Karpas-422 (cell line): ENCODE results near the gene CD276. TPM values are rescaled to one million over a fixed set of nuclear protein-coding genes. Genes with fewer than 3 reads are reported as not detected.

Source experiments
- DNase-seq: peaks from one replicate; pipeline ENCODE4 v3.0.0-alpha.2; 2015
- H2AFZ ChIP-seq: fragments of 200-600 bp; sonication (generic); 2 replicates; pipeline ENCODE4 v1.6.1; 2014; ENCODE audit warnings: antibody characterized with exemption, low read length, mixed read lengths
- H3K27ac ChIP-seq: fragments of 200-600 bp; sonication (generic); 2 replicates; pipeline ENCODE4 v1.5.1; 2014; ENCODE audit warnings: mild to moderate bottlenecking, low read length, moderate library complexity
- H3K27me3 ChIP-seq: fragments of 200-600 bp; sonication (generic); 2 replicates; pipeline ENCODE4 v1.6.1; 2014; ENCODE audit warnings: low read length, mixed read lengths
- H3K36me3 ChIP-seq: fragments of 200-600 bp; sonication (generic); 2 replicates; pipeline ENCODE4 v1.6.1; 2014; ENCODE audit warnings: low read length, mixed read lengths; ENCODE audit not compliant: insufficient read depth
- H3K4me1 ChIP-seq: fragments of 200-600 bp; sonication (generic); 2 replicates; pipeline ENCODE4 v1.6.1; 2014; ENCODE audit warnings: mild to moderate bottlenecking, low read length, mixed read lengths
- H3K4me2 ChIP-seq: fragments of 200-600 bp; sonication (generic); 2 replicates; pipeline ENCODE4 v1.6.1; 2014; ENCODE audit warnings: low read length, low read depth, mild to moderate bottlenecking; ENCODE audit not compliant: poor library complexity, severe bottlenecking
- H3K4me3 ChIP-seq: fragments of 200-600 bp; sonication (generic); 2 replicates; pipeline ENCODE4 v1.5.1; 2014; ENCODE audit warnings: mild to moderate bottlenecking, antibody characterized with exemption, low read length, mixed read lengths
- H3K79me2 ChIP-seq: fragments of 200-600 bp; sonication (generic); 2 replicates; pipeline ENCODE4 v1.6.1; 2014; ENCODE audit warnings: mild to moderate bottlenecking, low read length, mixed read lengths
- H3K9ac ChIP-seq: fragments of 200-600 bp; sonication (generic); 2 replicates; pipeline ENCODE4 v1.6.0; 2014; ENCODE audit warnings: low read length
- H3K9me2 ChIP-seq: fragments of 200-600 bp; sonication (generic), shearing (Covaris generic); replicated peaks from 2 replicates; pipeline ENCODE4 v1.6.0; 2014; ENCODE audit warnings: mild to moderate bottlenecking, low read length, moderate library complexity; ENCODE audit not compliant: insufficient read depth
- H3K9me3 ChIP-seq: fragments of 300-700, 200-600 bp; sonication (generic); 2 replicates; pipeline ENCODE4 v1.6.1; 2014; ENCODE audit warnings: low read length, mixed read lengths
- H4K20me1 ChIP-seq: fragments of 200-600 bp; sonication (generic); 2 replicates; pipeline ENCODE4 v1.6.1; 2014; ENCODE audit warnings: mild to moderate bottlenecking, antibody characterized with exemption, low read length, low read depth; ENCODE audit not compliant: insufficient read depth
- total RNA-seq: library from RNA; depleted of rRNA; stranded (reverse); fragments of >200 nt; shearing (Covaris generic); gene quantifications from 2 replicates; pipeline ENCODE4 v1.2.3, GENCODE V29; 2014; ENCODE audit warnings: low replicate concordance

CD276 gene
- total RNA-seq, 1 experiment from 2014 or later: not detected

DNA sequence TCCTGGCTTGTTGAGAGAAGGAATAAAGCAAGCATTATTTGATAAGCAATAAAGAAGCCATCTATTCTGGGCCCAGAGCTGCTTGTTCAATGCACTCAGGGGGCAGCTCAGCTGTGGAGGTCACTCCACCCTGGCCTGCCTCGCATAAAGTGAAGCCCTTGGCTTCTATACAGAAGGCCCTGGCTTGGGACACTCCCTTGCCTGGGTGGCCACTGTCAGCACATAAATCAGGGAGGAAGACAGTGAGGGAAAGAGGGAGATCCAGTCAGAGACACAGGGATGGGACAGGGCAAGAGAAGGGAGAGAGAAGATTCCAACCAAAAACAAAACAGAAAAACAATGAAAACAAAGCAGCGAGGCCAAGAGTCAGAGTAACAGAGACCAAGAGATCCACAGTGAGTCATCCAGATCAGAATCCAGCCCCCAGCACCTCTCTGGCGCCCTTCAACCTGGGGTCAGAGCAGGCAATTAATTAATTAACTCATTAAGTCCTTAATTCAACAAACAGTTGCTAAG lies 57.2 kb downstream of the CD276 start:
- Histone ChIP-seq H2AFZ (no peak overlapping the region), H3K4me2 (no peak overlapping the region), H3K79me2 (no peaks in the 10 kb centered on the region), H3K4me1 (no peaks in the 10 kb centered on the region), H3K27me3 (no peaks in the 10 kb centered on the region; the same call in 1 of the 2 replicates), H4K20me1 (no peaks in the 10 kb centered on the region), H3K9me3 (no peaks in the 10 kb centered on the region), H3K36me3 (no peaks in the 10 kb centered on the region), H3K9me2 (no peaks in the 10 kb centered on the region), H3K4me3 (no peak overlapping the region), H3K27ac (no peak overlapping the region), H3K9ac (no peak overlapping the region)
- no peak for DNase-seq

DNA sequence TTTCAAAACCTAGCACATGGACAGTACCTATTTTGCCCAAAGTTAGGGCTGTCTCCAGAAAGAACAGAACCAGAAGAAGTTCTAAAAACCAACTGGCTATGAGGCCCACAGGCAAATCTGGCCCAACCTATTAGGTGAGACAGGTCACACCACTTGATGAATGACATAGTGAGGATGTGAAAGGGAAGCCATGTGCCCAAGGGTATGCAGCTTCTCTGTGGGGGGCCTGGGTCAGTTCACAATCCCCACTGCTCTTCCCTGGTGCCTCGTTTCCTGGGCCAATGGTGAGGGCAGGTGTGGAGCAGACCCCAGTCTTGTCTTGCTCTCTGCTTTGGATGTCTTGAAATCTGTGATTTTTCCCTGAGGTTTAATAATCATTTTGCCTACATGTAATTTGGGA lies 60.1 kb downstream of the CD276 start:
- no peak overlapping the region for H3K4me3 ChIP-seq
- no peak overlapping the region for H3K9ac ChIP-seq
- no peaks in the 10 kb centered on the region for H3K4me1 ChIP-seq
- H2AFZ ChIP-seq: no peak overlapping the region
- no peak for DNase-seq
- no peaks in the 10 kb centered on the region for H4K20me1 ChIP-seq
- H3K27me3 ChIP-seq: no peaks in the 10 kb centered on the region; the same call in 1 of the 2 replicates
- no peaks in the 10 kb centered on the region for H3K79me2 ChIP-seq
- H3K9me2 ChIP-seq: no peaks in the 10 kb centered on the region
- H3K9me3 ChIP-seq: no peaks in the 10 kb centered on the region
- no peak overlapping the region for H3K27ac ChIP-seq
- H3K36me3 ChIP-seq: no peaks in the 10 kb centered on the region
- no peak overlapping the region for H3K4me2 ChIP-seq

DNA sequence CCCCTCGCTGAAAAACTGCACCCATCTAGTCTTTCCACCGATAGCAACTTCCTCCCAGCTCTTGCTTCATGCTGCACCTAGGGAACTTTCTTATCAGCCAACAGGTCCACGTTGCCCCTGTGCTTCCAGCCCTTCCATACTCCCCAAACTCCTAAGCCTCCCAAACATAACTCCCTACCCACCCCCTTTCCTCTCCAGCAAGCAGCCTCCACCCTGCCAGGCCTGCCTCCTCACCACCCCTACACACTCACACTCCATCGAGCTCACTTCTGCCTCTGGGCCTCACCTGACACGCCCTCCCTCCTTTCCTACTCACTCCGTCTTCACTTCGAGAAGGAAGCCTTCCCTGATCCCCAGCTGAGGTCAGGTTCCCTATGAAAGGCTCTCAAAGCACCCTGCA lies 60.9 kb downstream of the CD276 start:
- no peaks in the 10 kb centered on the region for H3K79me2 ChIP-seq

DNA sequence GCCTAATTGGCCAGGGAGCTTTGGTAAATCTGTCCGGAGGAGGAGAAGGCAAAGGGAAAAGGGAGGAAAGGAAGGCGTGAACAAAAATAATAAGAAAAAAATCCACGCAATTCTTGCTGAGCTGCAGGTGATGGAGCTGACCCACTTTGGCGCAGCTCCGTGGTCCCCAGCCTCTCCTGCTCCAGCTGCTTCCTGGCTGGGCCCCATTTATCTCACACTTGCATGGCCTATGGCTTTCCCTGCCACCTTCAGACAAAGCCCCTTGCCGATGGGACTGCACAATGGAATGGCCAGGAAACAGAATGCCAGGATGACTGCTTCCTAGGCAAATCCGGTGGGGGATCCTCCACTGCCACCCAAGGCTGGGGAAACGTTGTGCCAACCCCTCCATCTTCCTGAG lies 62.1 kb downstream of the CD276 start:
- no peaks in the 10 kb centered on the region for H3K9me2 ChIP-seq
- H2AFZ ChIP-seq: no peak overlapping the region
- H4K20me1 ChIP-seq: no peaks in the 10 kb centered on the region
- no peak for DNase-seq
- no peaks in the 10 kb centered on the region for H3K4me1 ChIP-seq
- H3K36me3 ChIP-seq: no peaks in the 10 kb centered on the region
- no peak overlapping the region for H3K27ac ChIP-seq
- H3K4me3 ChIP-seq: no peak overlapping the region
- H3K27me3 ChIP-seq: no peaks in the 10 kb centered on the region; the same call in 1 of the 2 replicates
- no peak overlapping the region for H3K4me2 ChIP-seq
- no peak overlapping the region for H3K9ac ChIP-seq
- H3K79me2 ChIP-seq: no peaks in the 10 kb centered on the region
- no peaks in the 10 kb centered on the region for H3K9me3 ChIP-seq

More for the DNA sequence above, 60.9 kb downstream of the CD276 start:
- Histone ChIP-seq H4K20me1 (no peaks in the 10 kb centered on the region), H2AFZ (no peak overlapping the region), H3K4me3 (no peak overlapping the region), H3K36me3 (no peaks in the 10 kb centered on the region), H3K27me3 (no peaks in the 10 kb centered on the region; the same call in 1 of the 2 replicates), H3K27ac (no peak overlapping the region), H3K9ac (no peak overlapping the region), H3K9me2 (no peaks in the 10 kb centered on the region), H3K9me3 (no peaks in the 10 kb centered on the region), H3K4me1 (no peaks in the 10 kb centered on the region), H3K4me2 (no peak overlapping the region)
- no peak for DNase-seq

DNA sequence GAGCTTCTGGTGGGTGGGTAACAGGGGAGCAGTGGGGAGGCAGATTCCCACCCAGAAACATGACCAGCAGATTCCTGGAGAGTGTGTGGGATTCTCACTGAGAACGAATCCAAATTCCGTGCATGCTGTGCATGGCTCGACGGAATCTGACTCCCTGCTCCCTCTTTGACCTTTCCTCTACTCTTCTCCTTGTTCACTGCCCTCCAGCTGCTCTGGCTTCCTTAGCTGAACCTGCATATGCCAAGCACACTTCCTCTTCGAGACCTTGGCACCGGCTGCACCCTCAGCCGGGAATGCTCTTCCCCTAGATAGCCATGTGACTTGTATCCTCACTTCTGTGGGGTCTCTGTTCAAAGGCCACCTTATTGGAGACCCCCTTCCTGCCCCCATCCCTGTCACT lies 62.7 kb downstream of the CD276 start:
- Histone ChIP-seq H3K36me3 (no peaks in the 10 kb centered on the region), H3K27me3 (no peaks in the 10 kb centered on the region), H3K9ac (no peak overlapping the region), H3K4me2 (no peak overlapping the region), H3K9me2 (no peaks in the 10 kb centered on the region), H3K27ac (no peak overlapping the region), H2AFZ (no peak overlapping the region), H3K9me3 (no peaks in the 10 kb centered on the region), H3K4me1 (no peaks in the 10 kb centered on the region), H3K4me3 (no peak overlapping the region), H3K79me2 (no peaks in the 10 kb centered on the region), H4K20me1 (no peaks in the 10 kb centered on the region)
- no peak for DNase-seq

DNA sequence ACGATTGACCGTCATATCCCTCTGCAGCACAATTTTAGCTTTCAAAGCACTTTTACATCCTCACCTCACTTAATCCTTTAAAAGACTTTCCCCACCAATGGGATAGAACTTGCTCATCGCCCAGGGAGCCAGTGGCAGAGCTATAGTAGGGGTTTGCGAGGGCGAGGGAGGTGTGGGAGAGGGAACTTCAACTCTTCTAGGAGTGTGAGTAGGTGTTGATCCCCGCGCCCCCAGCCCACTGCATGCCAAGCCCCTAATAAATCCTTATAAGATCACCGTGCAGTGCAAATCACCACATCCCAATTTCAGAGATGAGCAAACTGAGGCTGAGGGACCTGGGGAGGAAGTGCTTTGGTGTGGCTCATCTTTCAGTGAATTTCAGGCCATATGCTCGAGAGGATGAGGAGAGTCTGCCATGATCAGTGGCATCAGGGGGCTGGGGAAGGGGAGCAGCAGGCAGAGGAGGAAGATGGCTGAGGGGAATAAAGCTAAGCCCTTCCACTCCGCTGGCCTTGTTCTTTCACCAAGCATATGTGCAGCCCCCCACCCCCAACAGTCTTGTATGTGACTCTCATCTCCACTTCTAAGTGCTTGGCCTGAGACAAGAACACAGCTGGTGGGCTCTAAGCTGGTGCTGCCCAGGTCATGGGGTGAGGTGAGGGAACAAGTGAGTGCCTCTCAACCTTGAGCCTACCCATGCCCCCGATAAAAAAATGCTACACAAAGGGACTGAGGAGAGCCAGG lies 63.8 kb downstream of the CD276 start:
- no peaks in the 10 kb centered on the region for H3K9me3 ChIP-seq
- H2AFZ ChIP-seq: no peak overlapping the region
- H3K4me3 ChIP-seq: no peak overlapping the region
- no peaks in the 10 kb centered on the region for H3K4me1 ChIP-seq
- no peak overlapping the region for H3K4me2 ChIP-seq
- H4K20me1 ChIP-seq: no peaks in the 10 kb centered on the region
- no peak overlapping the region for H3K9ac ChIP-seq
- no peak for DNase-seq
- H3K9me2 ChIP-seq: no peaks in the 10 kb centered on the region
- no peaks in the 10 kb centered on the region for H3K79me2 ChIP-seq
- H3K27ac ChIP-seq: no peak overlapping the region
- H3K36me3 ChIP-seq: no peaks in the 10 kb centered on the region
- H3K27me3 ChIP-seq: no peaks in the 10 kb centered on the region

DNA sequence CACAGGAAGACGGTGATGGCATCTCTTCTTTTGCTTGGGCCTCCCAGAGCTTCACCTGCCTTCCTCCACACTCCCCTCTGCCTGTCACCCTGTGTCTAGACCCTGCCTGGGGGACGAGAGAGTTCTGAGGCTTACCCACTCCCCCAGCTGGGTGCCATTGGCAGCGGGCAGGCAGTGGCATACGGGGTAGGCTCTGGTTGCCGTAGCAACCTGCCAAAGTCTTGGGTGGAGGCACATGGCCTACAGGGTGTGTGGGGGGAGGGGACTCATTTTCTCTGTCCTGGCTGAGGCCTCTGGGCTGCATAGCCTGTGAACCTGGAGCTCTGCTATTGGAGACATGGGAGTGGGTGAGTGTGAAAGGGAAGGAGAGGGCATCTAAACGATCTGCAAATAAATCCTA lies 64.5 kb downstream of the CD276 start:
- Histone ChIP-seq H3K9me3 (no peaks in the 10 kb centered on the region), H3K27ac (no peak overlapping the region), H3K4me1 (no peaks in the 10 kb centered on the region), H3K9me2 (no peaks in the 10 kb centered on the region), H3K36me3 (no peaks in the 10 kb centered on the region), H2AFZ (no peak overlapping the region), H3K4me2 (no peak overlapping the region), H4K20me1 (no peaks in the 10 kb centered on the region), H3K79me2 (no peaks in the 10 kb centered on the region), H3K9ac (no peak overlapping the region), H3K4me3 (no peak overlapping the region), H3K27me3 (no peaks in the 10 kb centered on the region)
- DNase-seq: no peak

DNA sequence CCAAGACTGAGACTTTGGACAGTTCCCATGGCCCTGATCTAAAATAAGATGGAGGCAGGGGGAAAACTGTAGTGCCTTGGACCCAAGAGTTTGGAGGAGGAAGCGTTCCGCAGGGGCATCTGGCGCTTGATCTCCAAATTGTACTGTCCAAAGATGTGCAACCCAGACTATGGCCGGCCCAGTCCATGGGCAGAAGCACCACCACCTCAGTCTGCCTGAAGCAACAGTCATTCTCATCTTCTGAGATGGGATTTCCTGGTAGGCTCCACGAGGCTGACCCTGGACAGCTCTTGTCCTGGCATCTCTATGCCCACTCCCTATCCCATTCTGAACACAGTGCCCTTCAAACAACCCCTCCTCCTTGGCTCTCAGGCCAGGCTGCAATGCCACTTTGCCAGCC lies 65.3 kb downstream of the CD276 start:
- H3K79me2 ChIP-seq: no peaks in the 10 kb centered on the region
- no peak for DNase-seq
- no peak overlapping the region for H2AFZ ChIP-seq
- no peaks in the 10 kb centered on the region for H3K4me1 ChIP-seq
- H3K4me3 ChIP-seq: no peak overlapping the region
- H3K9me2 ChIP-seq: no peaks in the 10 kb centered on the region
- H3K9ac ChIP-seq: no peak overlapping the region
- no peak overlapping the region for H3K4me2 ChIP-seq
- no peaks in the 10 kb centered on the region for H3K9me3 ChIP-seq
- H3K27ac ChIP-seq: no peak overlapping the region
- H3K27me3 ChIP-seq: no peaks in the 10 kb centered on the region
- H4K20me1 ChIP-seq: no peaks in the 10 kb centered on the region
- H3K36me3 ChIP-seq: no peaks in the 10 kb centered on the region
